GM21825 (cell line): ENCODE data around the gene TUBB2A.
"Not testable (repeated sequence)": the region's sequence is repeated elsewhere in the genome, so short reads cannot be mapped to it uniquely, and the experiment has no call there.

ENCODE experiments used
- ATAC-seq: cut with Tn5 transposase; IDR thresholded peaks from one replicate; pipeline ENCODE4 v1.9.1; 2021; ENCODE audit warnings: mild to moderate bottlenecking, moderate library complexity; ENCODE audit not compliant: unreplicated experiment

Gene TUBB2A

DNA sequence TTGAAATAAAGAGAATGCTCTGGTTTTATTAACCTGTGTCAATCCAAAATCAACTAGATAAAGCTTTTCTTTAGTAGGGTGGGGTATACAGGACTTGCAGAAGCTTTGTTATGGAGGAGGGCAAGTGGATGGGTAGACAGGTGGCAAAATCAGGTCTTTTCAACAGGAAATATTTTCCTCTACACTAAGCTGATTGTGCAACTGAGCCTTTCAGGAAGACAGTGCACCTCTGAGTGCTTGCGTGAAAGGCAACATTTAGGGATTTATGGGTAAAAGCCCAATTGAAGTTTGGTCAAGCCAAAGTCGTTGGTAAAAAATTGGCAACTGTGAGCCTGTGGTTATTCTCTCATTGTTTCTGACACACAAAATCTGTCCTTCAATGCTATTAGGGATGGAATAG, 23.8 kb upstream of the TUBB2A start:
- no peak for ATAC-seq

DNA sequence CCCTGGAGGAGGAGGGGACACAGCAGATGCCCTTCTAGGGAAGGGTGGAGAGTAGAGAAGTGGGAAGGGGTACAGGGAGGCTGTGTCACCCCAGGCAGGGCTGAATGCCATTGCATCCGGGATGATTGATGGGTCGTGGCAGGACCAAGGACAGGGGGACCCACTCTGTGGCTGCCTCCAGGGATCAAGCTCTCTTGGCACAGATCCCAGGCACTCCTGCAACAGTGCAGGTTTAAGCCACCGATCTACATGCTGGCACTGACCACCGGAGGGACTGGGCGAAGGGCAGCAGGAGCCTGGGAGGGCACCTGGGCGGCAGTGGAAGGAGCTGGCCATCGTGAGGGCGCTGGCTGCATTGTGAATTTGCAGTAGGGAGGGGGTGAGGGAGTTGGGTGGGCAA, 22.6 kb upstream of the TUBB2A start:
- ATAC-seq, result not testable (repeated sequence)

DNA sequence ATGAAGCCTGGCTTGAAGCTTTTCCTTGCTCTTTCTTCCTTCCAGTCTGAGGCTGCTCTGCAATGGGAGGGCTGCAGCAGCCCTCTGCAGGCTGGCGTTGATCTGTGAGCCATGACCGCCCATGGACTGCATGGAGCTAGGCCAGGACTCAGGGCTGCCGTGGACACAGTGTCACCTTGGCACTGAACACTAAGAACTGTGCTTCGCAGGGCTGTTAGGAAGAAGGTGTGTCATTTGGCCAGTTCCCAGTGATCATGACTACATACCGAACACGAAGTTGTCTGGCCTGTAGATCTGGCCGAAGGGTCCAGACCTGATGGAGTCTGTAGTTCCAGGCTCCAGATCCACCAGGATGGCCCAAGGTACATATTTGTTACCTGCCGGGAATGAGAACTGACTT, 21.3 kb upstream of the TUBB2A start:
- ATAC-seq, result not testable (repeated sequence)

DNA sequence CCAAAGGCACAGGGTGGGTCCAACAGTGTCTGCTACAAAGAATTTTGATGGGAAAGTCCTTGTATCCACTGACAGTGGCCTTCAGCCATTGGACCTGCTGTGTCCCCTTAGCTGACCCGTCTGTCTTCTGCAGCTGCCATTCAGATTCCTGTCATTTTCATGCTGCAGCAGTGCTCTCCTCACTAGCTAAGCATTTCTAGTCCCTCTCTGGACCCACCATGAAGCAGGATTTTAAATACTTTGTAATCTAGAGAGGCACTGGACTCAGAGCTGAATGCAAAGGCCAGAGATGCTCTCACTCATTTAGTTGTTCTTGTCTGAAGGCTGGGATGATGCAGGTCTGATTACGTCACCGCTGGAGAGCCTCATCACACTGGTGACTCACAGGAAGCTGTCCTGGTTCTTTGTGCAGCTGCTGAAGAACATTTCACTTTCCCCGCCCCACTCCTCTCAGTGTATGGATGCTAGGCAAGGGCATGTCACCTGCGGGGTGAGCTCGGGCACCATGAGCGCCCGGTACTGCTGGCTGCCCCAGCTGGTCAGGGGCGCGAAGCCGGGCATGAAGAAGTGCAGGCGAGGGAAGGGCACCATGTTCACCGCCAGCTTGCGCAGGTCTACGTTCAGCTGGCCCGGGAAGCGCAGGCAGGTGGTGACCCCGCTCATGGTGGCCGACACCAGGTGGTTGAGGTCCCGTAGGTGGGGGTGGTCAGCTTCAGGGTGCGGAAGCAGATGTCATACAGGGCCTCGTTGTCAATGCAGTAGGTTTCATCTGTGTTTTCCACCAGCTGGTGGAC, 19.4 kb upstream of the TUBB2A start:
- no peak for ATAC-seq

DNA sequence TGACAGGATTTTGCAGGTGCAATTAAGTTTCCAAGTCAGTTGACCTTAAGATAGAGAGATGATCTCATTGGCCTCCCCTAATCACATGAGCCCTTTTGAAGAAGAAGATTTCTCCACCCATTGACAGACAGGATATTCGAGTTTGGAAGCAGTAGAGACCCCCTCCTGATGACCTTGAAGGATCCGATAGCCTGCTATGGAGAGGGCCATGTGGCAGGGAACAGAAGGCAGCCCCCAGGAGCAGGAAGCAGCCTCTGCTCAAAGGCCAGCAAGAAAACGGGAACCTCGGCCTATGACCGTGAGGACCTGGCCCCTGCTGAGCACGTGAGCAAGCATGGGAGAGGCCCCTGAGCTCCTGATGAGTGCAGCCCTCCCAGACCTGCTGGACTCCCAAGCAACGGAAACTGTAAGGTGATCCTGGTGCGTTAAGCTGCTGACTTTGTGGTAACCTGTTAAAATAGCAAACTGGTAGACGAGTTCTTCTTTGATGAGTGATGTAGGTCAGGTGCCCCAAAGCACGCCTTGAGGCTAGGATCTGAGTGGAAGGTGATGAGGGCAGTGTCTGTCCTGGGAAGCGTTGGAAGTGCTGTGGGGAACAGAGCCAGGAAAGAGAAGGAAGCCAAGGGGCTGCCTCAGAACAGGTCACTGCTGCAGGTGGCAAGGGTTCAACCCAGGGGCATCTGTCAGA, 18.5 kb upstream of the TUBB2A start:
- ATAC-seq, result no peak

DNA sequence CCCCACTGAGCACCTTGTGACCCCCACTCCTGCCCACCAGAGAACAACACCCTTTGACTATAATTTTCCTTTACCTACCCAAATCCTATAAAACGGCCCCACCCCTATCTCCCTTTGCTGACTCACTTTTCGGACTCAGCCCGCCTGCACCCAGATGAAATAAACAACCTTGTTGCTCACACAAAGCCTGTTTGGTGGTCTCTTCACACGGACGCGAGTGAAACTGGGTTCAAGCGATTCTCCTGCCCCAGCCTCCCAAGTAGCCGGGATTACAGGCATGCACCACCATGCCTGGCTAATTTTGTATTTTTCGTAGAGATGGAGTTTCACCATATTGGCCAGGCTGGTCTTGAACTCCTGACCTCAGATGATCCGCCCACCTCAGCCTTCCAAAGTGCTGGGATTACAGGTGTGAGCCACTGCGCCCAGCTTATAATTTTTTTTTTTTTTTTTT, 16.3 kb upstream of the TUBB2A start:
- ATAC-seq, result not testable (repeated sequence)

DNA sequence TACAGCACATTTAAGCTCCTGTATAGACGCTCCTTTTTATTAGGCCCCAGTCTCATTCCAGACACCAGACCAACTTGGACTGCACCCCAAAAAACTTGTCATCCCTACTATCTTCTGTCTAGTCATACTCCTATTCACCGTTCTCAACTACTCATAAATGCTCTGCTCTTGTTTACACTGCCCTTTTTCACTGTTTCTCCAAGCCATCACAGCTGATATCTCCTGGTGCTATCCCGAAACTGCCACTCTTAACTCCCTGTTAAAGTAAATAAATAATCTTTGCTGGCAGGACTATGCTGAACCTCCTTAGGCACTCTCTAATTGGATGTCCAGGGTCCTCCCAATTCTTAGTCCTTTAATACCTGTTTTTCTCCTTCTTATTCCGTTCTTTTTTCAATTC, 15.4 kb upstream of the TUBB2A start:
- ATAC-seq, result not testable (repeated sequence)

DNA sequence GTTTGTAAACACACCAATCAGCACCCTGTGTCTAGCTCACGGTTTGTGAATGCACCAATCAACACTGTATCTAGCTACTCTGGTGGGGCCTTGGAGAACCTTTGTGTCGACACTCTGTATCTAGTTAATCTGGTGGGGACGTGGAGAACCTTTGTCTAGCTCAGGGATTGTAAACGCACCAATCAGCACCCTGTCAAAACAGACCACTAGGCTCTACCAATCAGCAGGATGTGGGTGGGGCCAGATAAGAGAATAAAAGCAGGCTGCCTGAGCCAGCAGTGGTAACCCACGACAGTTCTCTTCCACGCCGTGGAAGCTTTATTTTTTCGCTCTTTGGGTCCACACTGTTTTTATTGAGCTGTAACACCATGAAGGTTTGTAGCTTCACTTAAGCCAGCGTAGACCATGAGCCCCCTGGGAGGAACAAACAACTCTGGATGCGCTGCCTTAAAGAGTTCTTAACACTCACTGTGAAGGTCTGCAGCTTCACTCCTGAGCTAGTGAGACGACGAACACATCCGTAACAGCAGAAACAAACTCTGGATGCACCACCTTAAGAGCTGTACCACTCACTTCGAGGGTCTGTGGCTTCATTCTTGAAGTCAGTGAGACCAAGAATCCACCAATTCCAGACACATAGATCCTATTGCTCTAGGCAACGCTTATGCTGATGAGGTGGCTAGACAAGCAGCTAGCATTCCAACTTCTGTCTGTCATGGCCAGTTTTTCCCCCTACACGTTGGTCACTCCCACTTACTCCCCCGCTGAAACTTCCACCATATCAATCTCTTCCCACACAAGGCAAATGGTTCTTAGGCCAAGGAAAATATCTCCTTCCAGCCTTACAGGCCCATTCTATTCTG, 14.2 kb upstream of the TUBB2A start:
- not testable (repeated sequence) for ATAC-seq

DNA sequence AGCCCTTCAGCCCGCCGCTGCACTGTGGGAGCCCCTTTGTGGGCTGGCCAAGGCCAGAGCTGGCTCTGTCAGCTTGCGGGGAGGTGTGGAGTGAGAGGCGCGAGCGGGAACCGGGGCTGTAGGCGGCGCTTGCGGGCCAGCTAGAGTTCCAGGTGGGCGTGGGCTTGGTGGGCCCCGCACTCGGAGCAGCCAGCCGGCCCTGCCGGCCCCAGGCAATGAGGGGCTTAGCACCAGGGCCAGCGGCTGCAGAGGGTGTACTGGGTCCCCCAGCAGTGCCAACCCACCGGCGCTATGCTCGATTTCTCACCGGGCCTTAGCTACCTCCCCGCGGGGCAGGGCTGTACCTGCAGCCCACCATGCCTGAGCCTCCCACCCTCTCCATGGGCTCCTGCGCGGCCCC, 13.3 kb upstream of the TUBB2A start:
- ATAC-seq, result not testable (repeated sequence)

DNA sequence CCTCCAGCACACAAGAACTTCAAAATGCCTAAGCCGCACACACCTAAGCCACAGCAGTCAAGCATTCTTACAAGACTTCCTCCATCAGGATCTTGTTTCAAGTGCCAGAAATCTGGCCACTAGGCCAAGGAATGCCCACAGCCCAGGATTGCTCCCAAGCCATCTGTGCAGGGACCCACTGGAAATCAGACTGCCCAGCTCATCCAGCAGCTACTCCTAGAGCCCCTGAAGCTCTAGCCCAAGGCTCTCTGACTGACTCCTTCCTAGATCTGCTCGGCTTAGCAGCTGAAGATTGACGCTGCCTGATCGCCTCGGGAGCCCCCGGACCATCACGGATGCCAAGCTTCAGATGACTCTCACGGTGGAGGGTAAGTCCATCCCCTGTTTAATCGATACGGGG, 10.7 kb upstream of the TUBB2A start:
- not testable (repeated sequence) for ATAC-seq

DNA sequence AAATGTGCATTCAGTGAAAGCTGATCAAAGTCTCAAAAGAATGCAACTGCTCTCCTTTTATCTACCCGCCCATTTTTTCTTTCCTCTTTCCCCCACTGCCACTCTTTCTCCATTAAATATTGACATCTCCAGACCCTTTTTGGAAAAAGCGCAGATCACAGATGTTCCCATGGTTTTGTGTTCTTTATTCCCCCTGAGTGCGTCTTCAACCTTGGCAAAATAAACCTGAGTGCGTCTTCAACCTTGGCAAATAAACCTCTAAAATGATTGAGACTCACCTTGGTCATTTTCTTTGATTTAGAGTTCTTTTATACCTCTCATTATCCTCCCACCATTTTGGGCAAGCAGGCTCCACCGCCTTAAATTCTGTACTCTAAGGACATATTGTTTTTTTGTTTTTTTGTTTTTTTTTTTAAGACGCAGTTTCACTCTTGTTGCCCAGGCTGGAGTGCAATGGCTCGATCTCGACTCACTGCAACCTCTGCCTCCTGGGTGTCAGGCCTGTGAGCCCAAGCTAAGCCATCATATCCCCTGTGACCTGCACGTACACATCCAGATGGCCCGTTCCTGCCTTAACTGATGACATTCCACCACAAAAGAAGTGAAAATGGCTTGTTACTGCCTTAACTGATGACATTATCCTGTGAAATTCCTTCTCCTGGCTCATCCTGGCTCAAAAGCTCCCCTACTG, 9.3 kb upstream of the TUBB2A start:
- ATAC-seq, result not testable (repeated sequence)

DNA sequence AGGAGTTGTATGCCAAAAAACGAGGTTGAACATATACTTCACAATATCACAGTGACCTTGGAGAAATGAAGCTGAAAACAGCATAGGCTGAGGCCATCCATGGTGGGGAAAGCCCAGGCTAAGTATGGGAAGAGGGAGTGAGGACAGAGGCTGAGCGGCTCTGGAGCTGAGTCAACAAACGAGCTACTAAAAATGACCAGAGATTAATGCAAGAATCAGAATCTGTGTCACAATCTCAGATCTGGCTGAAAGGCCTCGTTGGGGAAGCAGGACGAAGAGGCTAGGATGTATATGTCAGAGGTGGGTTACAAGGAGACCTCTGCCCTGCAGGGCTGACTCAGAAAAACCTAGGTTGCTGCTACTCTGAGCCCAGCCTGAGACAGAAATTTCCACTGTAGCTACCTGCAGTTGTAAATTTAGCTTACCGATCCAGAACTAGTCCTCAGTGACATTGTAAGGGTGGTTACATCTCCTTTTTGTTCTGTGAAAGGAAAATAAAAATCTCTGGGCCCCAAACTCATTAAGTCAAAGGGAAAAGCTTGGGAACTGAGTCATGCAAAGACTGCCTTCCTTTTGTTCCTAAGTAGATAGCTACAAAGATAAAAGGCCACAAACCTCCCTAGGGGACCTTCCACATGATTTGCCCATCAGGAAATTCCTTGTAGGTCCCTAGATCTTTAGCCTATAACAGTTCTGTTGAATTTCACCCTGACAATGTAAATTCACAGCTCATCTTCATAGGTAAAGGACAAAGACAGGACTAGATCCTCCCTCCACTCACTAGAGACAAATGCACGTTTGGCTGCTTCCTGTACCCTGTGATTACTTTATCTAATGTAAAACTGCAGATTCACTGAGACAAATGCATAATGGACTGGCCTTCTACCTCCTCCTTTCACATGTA, 8.5 kb upstream of the TUBB2A start:
- ATAC-seq, result no peak

DNA sequence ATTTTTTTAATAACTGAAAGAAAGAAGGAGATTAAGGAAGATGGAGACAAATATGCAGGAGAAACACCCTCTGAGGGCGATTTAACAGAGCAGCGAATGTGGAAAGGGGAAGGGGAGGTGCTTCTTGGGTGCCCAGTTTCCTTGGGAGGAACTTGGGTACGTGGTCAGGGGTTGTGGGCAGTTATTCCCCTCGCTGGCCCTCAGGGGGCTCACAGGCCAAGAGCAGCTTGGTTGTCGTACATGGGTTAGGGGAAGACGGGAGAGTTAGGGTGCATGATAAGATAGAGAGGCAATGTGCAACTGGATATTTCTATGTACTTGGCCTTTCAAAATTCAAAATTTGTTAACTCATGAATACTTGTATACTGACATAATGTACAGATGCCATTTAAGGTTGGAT, 7.0 kb upstream of the TUBB2A start:
- ATAC-seq, result no peak

DNA sequence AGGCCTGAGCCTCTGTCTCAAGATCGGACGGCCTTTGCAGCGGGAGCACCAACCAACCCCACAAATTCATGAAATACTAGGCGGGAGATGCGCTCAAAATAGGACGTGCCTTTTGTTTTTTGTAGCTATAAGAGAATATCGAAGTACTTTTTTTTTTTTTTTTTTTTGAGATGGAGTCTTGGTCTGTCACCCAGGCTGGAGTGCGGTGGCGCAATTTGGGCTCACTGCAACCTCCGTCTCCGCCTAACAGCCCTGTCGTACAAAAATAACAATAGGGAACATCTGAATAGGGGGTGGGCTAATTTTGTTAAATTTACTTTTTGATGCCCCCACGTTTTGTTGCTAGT, 5.9 kb upstream of the TUBB2A start:
- ATAC-seq, result peak; percentile 6

DNA sequence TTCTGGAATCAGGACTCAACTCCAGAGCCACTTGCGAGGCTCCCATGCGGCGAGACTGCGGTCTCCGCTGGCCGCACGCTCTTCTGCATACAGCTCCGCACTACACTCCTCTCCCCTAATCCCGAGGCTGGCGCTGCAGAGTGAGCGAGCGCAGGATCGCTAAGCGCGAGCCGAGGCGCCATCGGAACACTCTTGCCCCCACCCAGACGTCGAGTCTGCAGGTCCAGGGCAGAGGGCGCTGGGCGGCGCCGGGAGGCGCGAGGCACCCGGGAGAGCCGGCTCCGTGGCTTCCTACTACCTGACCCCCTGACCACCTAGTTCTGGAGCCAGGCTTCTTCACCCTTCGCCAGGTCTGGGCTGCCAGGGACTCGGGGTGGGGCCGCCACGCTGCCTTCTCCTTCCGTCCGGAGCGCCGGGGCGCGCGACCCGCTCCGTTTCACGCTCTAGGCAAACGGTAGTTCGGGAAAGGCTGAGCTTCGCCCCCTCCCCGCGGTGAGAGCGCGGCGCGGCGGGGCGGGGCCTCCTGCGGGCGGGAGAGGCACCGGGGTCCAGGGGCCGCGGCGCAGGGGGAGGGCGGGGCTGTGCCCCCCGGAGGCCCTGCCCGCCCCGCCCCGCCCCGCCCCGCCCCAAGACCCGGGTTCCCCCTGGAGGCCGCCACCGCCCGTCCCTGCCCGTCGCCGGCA, 5.4 kb upstream of the TUBB2A start:
- peak; percentile 62 for ATAC-seq

DNA sequence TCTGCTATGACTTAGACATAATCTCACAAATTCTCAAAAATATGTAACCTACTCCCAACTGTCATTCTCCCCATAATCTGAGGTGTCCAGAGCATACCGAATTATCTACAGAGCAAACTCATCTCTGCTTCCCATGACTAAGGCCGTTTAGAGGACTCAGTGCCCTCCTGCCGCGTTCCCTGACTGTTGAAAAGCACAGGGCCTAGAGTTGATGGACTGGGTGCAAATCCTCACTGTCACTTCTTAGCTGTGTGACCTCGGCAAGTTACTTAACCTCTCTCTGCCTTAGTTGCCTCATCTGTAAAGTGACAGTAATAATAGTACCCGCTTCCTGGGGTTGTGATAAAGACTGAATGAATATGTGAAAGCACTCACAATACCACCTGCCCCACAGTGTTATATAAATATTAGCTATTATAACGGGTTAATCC, 4.7 kb upstream of the TUBB2A start:
- no peak for ATAC-seq

DNA sequence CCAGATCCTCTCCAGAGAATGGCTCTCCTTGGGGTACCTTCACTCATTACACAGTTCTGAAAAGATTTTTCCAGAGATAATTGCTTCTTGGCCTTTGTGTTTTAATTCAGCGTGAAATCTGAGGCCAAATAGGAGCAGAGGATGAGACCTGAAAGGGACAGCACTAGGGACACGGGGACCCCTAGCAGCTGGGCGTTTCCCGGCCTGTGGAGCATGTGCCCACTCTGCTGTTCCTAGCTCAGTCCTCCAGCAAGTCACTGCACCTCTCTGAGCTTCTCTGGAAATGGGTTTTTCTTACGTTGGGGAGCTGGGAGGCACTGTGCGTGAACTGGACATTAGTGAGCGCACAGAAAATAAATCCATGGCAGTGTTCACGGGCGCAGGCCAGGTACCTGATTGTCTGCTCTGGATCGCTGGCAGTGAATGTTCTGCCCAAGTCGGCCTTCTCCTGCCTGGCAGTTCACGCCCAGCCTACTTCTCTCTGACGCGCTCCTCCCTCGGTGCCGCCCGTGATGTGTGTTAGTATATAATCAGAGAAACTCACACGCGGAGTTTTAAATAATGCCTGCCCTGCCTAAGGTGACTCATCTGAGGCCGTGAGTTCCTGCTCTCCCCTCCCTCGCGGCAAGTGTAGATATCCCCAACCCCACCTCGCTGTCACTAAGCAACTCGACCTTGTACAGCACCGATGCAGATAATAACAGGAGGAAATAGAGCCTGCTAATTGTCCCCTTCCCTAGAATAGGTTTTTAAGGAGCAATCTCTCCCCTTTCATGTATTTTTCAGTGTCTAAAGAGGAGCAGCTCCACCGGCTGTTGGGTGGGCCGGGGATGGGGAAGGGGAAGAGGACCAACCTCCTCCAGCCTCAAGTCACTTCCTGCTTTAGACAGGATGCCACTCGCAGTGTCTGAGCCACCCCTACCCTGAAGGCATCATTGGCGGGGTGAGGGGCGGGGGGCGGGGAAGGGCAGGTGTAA, 2.7 kb upstream of the TUBB2A start:
- ATAC-seq, result no peak
